Progenitor cell of endocrine pancreas (in vitro differentiated cells): Measurements from ENCODE around the gene COMMD3. TPM values are rescaled to one million over a fixed set of nuclear protein-coding genes. Genes with fewer than 3 reads are reported as not detected.
A peak's percentile ranks its signal among the peaks of the same experiment; 100 is the strongest.

Experiments used
- DNase-seq: peaks from one replicate; pipeline ENCODE4 v3.0.0; 2021; ENCODE audit warnings: low spot score; ENCODE audit not compliant: unreplicated experiment
- H3K27ac Mint-ChIP-seq: 2 replicates; pipeline ENCODE4 v1.8.0; 2021; ENCODE audit warnings: mild to moderate bottlenecking, moderate library complexity, mixed read lengths
- H3K27me3 Mint-ChIP-seq: 2 replicates; pipeline ENCODE4 v1.8.0; 2021; ENCODE audit warnings: mixed read lengths
- H3K36me3 Mint-ChIP-seq: 2 replicates; pipeline ENCODE4 v1.8.0; 2022; ENCODE audit warnings: mixed read lengths; ENCODE audit not compliant: insufficient read depth
- H3K4me1 Mint-ChIP-seq: 2 replicates; pipeline ENCODE4 v1.8.0; 2021; ENCODE audit warnings: low read depth, mixed read lengths
- H3K4me3 Mint-ChIP-seq: 2 replicates; pipeline ENCODE4 v1.8.0; 2021; ENCODE audit warnings: low read depth, mild to moderate bottlenecking, moderate library complexity, mixed read lengths
- H3K9me3 Mint-ChIP-seq: 2 replicates; pipeline ENCODE4 v1.8.0; 2021; ENCODE audit warnings: low read depth, mixed read lengths
- total RNA-seq: library from RNA; stranded (reverse); gene quantifications from 2 replicates; pipeline ENCODE4 v1.2.1, GENCODE V29; 2021
- TF ChIP-seq, protein P1 (sequence below): fragments of 200-600 bp; sonication (generic); IDR thresholded peaks from one replicate; pipeline ENCODE4 v1.5.0; 2021; ENCODE audit warnings: antibody characterized with exemption, mild to moderate bottlenecking; ENCODE audit not compliant: unreplicated experiment

The COMMD3 gene
- total RNA-seq, 1 donor from 2014 or later, result 48.5 TPM

DNA sequence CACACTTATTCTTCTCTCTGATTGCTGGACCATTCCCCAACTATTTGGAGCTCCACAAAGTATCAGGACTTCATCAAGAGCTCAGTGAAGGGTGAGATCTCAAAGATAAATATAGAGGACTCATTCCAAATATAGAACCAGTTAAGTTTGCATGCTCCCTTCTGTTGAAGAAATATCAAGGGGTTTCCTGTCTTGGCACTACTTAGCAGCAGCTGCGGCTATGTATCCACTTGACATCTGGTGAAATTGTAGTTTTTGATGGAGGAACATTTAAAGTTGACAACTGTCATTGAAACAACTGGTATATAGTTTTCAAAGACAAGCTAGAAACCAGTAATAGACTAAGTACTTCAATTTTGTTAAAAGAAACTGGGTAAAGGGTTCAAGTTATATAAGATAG, 28.1 kb downstream of the COMMD3 start:
- Mint-ChIP-seq H3K36me3 (no peaks in the 10 kb centered on the region), H3K27ac (no peak overlapping the region), H3K9me3 (no peaks in the 10 kb centered on the region), H3K4me1 (peaks cover 4% of the 10 kb centered on the region), H3K27me3 (peaks cover 71% of the 10 kb centered on the region), H3K4me3 (peak overlapping the region; percentile 70)
- no peak for DNase-seq
- TF ChIP-seq, protein P1, sequence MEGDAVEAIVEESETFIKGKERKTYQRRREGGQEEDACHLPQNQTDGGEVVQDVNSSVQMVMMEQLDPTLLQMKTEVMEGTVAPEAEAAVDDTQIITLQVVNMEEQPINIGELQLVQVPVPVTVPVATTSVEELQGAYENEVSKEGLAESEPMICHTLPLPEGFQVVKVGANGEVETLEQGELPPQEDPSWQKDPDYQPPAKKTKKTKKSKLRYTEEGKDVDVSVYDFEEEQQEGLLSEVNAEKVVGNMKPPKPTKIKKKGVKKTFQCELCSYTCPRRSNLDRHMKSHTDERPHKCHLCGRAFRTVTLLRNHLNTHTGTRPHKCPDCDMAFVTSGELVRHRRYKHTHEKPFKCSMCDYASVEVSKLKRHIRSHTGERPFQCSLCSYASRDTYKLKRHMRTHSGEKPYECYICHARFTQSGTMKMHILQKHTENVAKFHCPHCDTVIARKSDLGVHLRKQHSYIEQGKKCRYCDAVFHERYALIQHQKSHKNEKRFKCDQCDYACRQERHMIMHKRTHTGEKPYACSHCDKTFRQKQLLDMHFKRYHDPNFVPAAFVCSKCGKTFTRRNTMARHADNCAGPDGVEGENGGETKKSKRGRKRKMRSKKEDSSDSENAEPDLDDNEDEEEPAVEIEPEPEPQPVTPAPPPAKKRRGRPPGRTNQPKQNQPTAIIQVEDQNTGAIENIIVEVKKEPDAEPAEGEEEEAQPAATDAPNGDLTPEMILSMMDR, result no peak

DNA sequence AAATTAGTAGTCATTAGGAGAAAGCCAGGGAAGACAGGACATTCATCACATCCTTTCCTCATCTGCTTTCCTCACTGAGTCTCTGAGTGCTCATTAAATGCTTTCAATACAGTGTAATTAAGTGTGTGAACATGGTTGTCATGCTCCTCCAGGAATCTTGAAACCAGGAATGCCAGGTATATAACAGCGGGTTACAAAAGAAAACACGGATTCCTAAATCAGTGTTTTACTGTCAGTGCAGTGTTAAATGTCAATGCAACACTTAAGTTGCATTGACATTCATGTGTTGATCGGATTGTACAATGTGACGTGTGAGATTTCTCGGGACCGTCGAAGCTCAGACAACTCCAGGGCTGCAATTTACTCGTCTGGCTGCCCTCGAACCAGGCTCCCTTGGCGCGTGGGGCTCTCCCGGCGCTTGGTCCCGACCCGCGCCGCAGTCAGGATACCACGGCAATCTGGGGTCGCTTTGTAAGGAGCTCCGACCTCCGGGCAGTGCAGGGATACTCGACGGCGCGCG, 28.7 kb downstream of the COMMD3 start:
- no peaks in the 10 kb centered on the region for H3K36me3 Mint-ChIP-seq
- H3K9me3 Mint-ChIP-seq, result no peaks in the 10 kb centered on the region
- H3K27ac Mint-ChIP-seq, result no peak overlapping the region
- TF ChIP-seq, protein P1, result no peak
- H3K4me3 Mint-ChIP-seq, result peak overlapping the region; percentile 70
- DNase-seq, result no peak
- H3K27me3 Mint-ChIP-seq, result peaks cover 67% of the 10 kb centered on the region
- peaks cover 4% of the 10 kb centered on the region for H3K4me1 Mint-ChIP-seq

DNA sequence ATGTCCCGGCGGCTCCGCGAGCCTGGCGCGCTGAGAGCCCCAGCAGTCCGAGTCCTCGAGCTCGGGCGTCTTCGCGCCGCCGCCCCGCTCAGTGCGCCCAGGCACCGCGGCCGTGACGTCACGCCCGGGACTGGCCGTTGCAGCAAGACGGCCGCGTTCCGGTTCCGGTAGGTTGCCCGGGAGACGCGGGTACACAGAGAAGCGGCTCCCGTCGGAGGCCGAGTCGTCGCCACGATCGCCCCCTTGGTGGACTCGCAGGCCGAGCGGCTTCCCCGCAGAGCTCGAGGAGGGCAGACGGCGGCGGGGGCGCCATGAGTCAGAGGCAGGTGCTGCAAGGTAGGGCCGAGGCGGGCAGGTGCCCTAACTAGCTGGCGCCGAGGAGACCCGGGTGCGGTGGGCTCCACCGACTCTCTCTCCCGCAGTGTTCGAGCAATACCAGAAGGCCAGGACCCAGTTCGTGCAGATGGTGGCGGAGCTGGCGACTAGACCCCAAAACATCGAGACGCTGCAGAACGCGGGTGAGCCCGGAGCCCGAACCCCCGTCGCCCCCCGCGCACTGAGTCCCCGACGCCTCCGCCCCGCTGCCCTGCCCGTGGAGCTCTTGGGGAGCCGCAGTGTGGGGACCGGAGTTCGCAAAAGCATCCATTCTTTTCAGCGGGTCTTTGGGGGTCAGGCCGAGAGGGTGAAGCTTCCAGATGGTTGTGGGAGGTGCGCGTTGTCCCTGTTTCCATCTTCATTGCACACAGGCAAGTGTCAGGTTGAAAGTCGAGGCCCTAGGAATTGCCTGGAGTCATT, 29.3 kb downstream of the COMMD3 start, which contains the start of gene SPAG6:
Gene SPAG6 (plus strand): TSS at position 196 of the 795 bp plus-strand sequence. CDS start 116 bp downstream, at position 312.
- Mint-ChIP-seq H3K4me3 (peak within 1 kb of the TSS; percentile 70), H3K27me3 (peaks cover 67% of the 10 kb centered on the region), H3K9me3 (no peaks in the 10 kb centered on the region), H3K27ac (peak within 1 kb of the TSS; percentile 69), H3K36me3 (no peaks in the 10 kb centered on the region), H3K4me1 (peaks cover 2% of the 10 kb centered on the region)
- peak; percentile 64 for DNase-seq
- TF ChIP-seq, protein P1, result peak; percentile 41

DNA sequence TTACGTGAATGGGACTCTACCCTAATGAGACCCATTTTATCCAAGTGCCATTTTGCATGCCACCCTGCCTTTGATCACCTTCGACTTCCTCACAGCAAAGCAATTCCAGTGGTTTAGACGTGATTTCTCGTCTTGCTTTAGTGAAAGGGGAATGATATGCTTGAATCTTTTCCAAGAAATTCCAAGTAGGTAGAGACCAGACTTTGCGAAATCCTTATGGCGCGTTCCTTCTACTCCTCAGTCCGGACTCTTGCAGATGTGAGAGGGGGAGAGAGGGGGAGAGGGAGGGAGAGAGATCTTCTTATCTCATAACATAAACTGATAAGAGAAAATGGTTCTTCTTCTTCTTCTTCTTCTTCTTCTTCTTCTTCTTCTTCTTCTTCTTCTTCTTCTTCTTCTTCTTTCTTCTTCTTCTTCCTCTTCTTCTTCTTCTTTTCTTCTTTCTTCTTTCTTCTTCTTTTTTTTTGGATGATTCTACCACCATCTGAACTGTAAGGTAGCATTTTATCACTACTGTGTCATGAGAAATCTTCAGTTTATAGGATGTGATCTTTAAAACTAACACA, 30.0 kb downstream of the COMMD3 start:
- Mint-ChIP-seq H3K4me1 (peaks cover 2% of the 10 kb centered on the region), H3K9me3 (no peaks in the 10 kb centered on the region), H3K36me3 (no peaks in the 10 kb centered on the region), H3K4me3 (peak overlapping the region; percentile 70), H3K27me3 (peaks cover 67% of the 10 kb centered on the region), H3K27ac (peak overlapping the region; percentile 69)
- no peak for DNase-seq
- TF ChIP-seq, protein P1, result no peak

DNA sequence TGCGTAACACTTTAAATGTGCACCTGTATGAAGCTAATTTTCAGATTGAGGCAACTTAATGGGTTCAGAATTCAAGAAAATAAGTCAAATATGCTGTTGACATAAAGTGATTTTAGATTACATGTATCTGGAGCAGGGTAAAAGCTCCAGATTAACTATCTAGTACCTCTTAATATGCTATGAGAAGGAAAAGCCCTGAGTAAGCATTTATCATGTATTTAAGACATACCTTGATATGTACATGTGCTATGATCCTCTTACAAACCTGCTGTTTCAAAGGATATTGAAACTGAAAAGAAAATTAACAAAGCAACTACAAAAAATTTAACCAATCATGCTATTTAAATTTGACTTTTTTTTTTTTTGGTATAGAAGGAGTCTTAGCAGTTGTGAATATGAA, 33.6 kb downstream of the COMMD3 start:
- Mint-ChIP-seq H3K4me3 (no peak overlapping the region), H3K4me1 (no peaks in the 10 kb centered on the region), H3K9me3 (no peaks in the 10 kb centered on the region), H3K27me3 (peaks cover 37% of the 10 kb centered on the region), H3K27ac (no peak overlapping the region), H3K36me3 (no peaks in the 10 kb centered on the region)
- DNase-seq, result no peak
- TF ChIP-seq, protein P1, result no peak
